ENCODE measurements around the gene PRDM5. TPM values are rescaled to one million over a fixed set of nuclear protein-coding genes. Genes with fewer than 3 reads are reported as not detected.
"Not testable (repeated sequence)": the region's sequence is repeated elsewhere in the genome, so short reads cannot be mapped to it uniquely, and the experiment has no call there.

PRDM5 gene
- total and polyA plus RNA-seq, 2 of the 13 experiments (the other 11 are each of a cell fraction or from before 2014, with no cell fraction given), result not detected

- TF ChIP-seq ZNF672 (CRISPR knock-in tag; IDR thresholded peaks at IDR 0.05) (no peak), MEIS1 (CRISPR knock-in tag; IDR thresholded peaks at IDR 0.05; ENCODE audit: borderline replicate concordance) (no peak), ZNF3 (CRISPR knock-in tag; IDR thresholded peaks at IDR 0.05) (no peak), DNMT3B (CRISPR knock-in tag; conservative IDR thresholded peaks at IDR 0.05) (no peak), TBL1XR1 (IDR thresholded peaks at IDR 0.05; ENCODE audit: borderline replicate concordance, low read length, partially characterized antibody) (no peak)
- TF ChIP-seq, protein P1, sequence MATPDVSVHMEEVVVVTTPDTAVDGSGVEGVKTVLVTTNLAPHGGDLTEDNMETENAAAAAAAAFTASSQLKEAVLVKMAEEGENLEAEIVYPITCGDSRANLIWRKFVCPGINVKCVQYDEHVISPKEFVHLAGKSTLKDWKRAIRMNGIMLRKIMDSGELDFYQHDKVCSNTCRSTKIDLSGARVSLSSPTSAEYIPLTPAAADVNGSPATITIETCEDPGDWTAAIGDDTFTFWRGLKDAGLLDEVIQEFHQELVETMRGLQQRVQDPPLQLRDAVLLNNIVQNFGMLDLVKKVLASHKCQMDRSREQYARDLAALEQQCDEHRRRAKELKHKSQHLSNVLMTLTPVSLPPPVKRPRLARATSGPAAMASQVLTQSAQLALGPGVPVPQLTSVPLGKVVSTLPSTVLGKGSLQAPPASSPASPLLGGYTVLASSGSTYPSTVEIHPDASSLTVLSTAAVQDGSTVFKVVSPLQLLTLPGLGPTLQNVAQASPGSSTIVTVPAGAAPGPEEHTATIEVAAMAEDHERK (CRISPR knock-in tag; IDR thresholded peaks at IDR 0.05; ENCODE audit: low read depth), result no peak
Measured at GRCh38 chr4:120653804-120654573, 268.5 kb downstream of the PRDM5 start (continued).

DNA sequence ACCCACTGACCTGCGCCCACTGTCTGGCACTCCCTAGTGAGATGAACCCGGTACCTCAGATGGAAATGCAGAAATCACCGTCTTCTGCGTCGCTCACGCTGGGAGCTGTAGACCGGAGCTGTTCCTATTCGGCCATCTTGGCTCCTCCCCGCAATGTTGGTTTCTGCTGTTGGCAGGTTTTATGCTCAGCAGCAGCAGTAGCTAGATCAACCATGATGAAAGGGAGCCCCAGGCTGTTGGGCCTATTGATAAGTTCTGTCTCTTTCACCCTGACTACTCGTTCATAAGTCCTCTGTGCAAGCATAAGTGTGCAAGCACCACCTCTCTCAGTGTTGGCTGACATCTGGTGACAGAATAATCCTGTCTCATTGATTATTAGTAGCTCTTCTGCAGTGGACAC, 274.2 kb downstream of the PRDM5 start:
- H3K4me2 ChIP-seq (ENCODE audit: low read depth, low read length); H3K9ac ChIP-seq (ENCODE audit: insufficient read depth, low read depth, low read length); H3K79me2 ChIP-seq (ENCODE audit: insufficient read depth, low read length); in situ Hi-C loops (cut with HindIII; ENCODE audit: extremely low pct_ligation_motif_present, low pct_unique_long_range_greater_than_20kb); H3K9me3 ChIP-seq (ENCODE audit: low read length); H3K36me3 ChIP-seq (replicated peaks in 1 of 2; ENCODE audit: control insufficient read depth in 1 of 2, insufficient read depth in 2 of 2, low read length in 2 of 2); CTCF ChIA-PET (ENCODE audit: low intra/inter-chr PET ratio, low total read pairs); ATAC-seq; H3K27me3 ChIP-seq (ENCODE audit: control insufficient read depth in 1 of 2, insufficient read depth in 2 of 2, low read length in 2 of 2); FAIRE-seq; intact Hi-C loops (cut with micrococcal nuclease; ENCODE audit: unreplicated experiment); POLR2A ChIA-PET; H4K20me1 ChIP-seq (ENCODE audit: insufficient read depth, low read length); H3K27ac ChIP-seq (ENCODE audit: extremely low read length, insufficient read depth, low read length); H2AFZ ChIP-seq (ENCODE audit: low read length); DNase-seq (ENCODE audit: low spot score); BruUV-seq (replicated peaks); H3K4me3 ChIP-seq (replicated peaks in 1 of 3; ENCODE audit: insufficient read depth in 1 of 3, low read depth in 2 of 3, low read length in 3 of 3); H3K4me1 ChIP-seq (ENCODE audit: insufficient read depth, low read length): not testable (repeated sequence)
- 45% methylated on average over 4 of the region's 10 CpGs for WGBS (ENCODE audit: low lambda C conversion rate)

Small RNA genes lying within 50 kb of the gene (small RNA-seq; reads per million reads assigned to genes)
- gene RNU6-550P (ENCODE audit: insufficient read depth in 2 of 3, insufficient read length in 3 of 3, low read depth in 2 of 3, low replicate concordance in 1 of 3), result 0 reads per million in 3 experiments

Other genes starting within 250 kb of the PRDM5 start
- gene NDNF, start 149.8 kb upstream of the PRDM5 start, total RNA-seq (2016; rRNA removed; fragmentation: Illumina TruSeq; extraction: Trizol), result not detected in 2 replicates
- gene NDNF, start 149.8 kb upstream of the PRDM5 start, polyA plus RNA-seq (2011; rRNA removed), result not detected in 2 replicates
- gene TNIP3, start 241.6 kb upstream of the PRDM5 start, total RNA-seq (2016; rRNA removed; fragmentation: Illumina TruSeq; extraction: Trizol), result not detected in 2 replicates
- not detected in 2 replicates for gene TNIP3, start 241.6 kb upstream of the PRDM5 start, polyA plus RNA-seq (2011; rRNA removed)